Lower lobe of right lung (tissue), 2 donors: ENCODE results near the gene TES. TPM values are rescaled to one million over a fixed set of nuclear protein-coding genes. Genes with fewer than 3 reads are reported as not detected.
"Not testable (repeated sequence)": the region's sequence is repeated elsewhere in the genome, so short reads cannot be mapped to it uniquely, and the experiment has no call there.

Source experiments
- ATAC-seq, 2 donors: fragments of 200-7000 bp; cut with Tn5 transposase; one replicate each; pipeline ENCODE4 v1.9.1; 2020 to 2022; ENCODE audit warnings: mild to moderate bottlenecking in 2 of 2, moderate library complexity in 2 of 2
- DNase-seq: peaks from one replicate; pipeline ENCODE4 v3.0.0-alpha.2; 2020
- H3K27ac ChIP-seq: fragments of 200-600 bp; one replicate; pipeline ENCODE4 v1.8.0; 2022
- H3K27me3 ChIP-seq: fragments of 200-600 bp; one replicate; pipeline ENCODE4 v1.8.0; 2022; ENCODE audit warnings: low read depth
- H3K36me3 ChIP-seq: fragments of 200-600 bp; one replicate; pipeline ENCODE4 v1.8.0; 2022; ENCODE audit warnings: mild to moderate bottlenecking
- H3K4me1 ChIP-seq: fragments of 200-600 bp; one replicate; pipeline ENCODE4 v1.8.0; 2022
- H3K4me3 ChIP-seq: fragments of 200-600 bp; one replicate; pipeline ENCODE4 v1.8.0; 2022; ENCODE audit warnings: mild to moderate bottlenecking
- H3K9me3 ChIP-seq: fragments of 200-600 bp; one replicate; pipeline ENCODE4 v1.8.0; 2022
- CTCF ChIP-seq: fragments of 200-600 bp; IDR thresholded peaks from one replicate; pipeline ENCODE4 v1.8.0; 2022; ENCODE audit warnings: antibody characterized with exemption, mild to moderate bottlenecking
- intact Hi-C: fragments of 100-400 bp; cut with DNase I; formaldehyde crosslinking; loops from one replicate; pipeline ENCODE4 v1.11.0; 2022
- total RNA-seq: library from RNA; stranded (reverse); fragmentation: NEBNext Ultra II Directional; extraction: Animal tissue kit (Norgen Biotek cat#: 25700); gene quantifications from one replicate; pipeline ENCODE4 v1.2.1, GENCODE V29; 2021
- donor health status: DM: no; HTN: yes; CAD: no; lungs with severe emphysema.

TES gene
- total RNA-seq, 1 donor from 2014 or later: 74.5 TPM

- no peaks in the 10 kb centered on the region for H3K36me3 ChIP-seq
- peaks cover 5% of the 10 kb centered on the region for H3K9me3 ChIP-seq
- TF ChIP-seq CTCF: no peak
- no peak overlapping the region for H3K27ac ChIP-seq
- no peaks in the 10 kb centered on the region for H3K4me1 ChIP-seq
- H3K27me3 ChIP-seq: no peaks in the 10 kb centered on the region
- intact Hi-C loops: no loop called here
- ATAC-seq: no peak
- DNase-seq: no peak
- no peak overlapping the region for H3K4me3 ChIP-seq
Observed at GRCh38 chr7:116242759-116243158, 32.4 kb downstream of the TES start.

- peaks cover 11% of the 10 kb centered on the region for H3K36me3 ChIP-seq
Observed at GRCh38 chr7:116244803-116245202, 34.5 kb downstream of the TES start.

GRCh38 chr7:116246357-116246756 lies 36.0 kb downstream of the TES start:
- Histone ChIP-seq H3K27me3 (no peaks in the 10 kb centered on the region), H3K9me3 (peaks cover 5% of the 10 kb centered on the region), H3K4me3 (no peak overlapping the region), H3K4me1 (no peaks in the 10 kb centered on the region), H3K36me3 (peaks cover 25% of the 10 kb centered on the region), H3K27ac (no peak overlapping the region)
- ATAC-seq (no peak), DNase-seq (no peak)
- no peak for TF ChIP-seq CTCF
- intact Hi-C loops: no loop called here

More at GRCh38 chr7:116244803-116245202, 34.5 kb downstream of the TES start:
- intact Hi-C loops, H3K27me3 ChIP-seq, DNase-seq, ATAC-seq, H3K4me3 ChIP-seq, H3K4me1 ChIP-seq, H3K9me3 ChIP-seq, H3K27ac ChIP-seq: not testable (repeated sequence)

GRCh38 chr7:116249969-116250553 lies 39.7 kb downstream of the TES start:
- Histone ChIP-seq H3K36me3 (peaks cover 46% of the 10 kb centered on the region), H3K4me1 (no peaks in the 10 kb centered on the region), H3K9me3 (no peaks in the 10 kb centered on the region), H3K4me3 (no peak overlapping the region), H3K27me3 (no peaks in the 10 kb centered on the region), H3K27ac (no peak overlapping the region)
- intact Hi-C loops: no loop called here
- ATAC-seq (peak; percentile 66 to 71), DNase-seq (no peak)
- TF ChIP-seq CTCF: no peak

GRCh38 chr7:116251675-116252074 lies 41.3 kb downstream of the TES start:
- Histone ChIP-seq H3K9me3 (no peaks in the 10 kb centered on the region), H3K27me3 (no peaks in the 10 kb centered on the region), H3K27ac (no peak overlapping the region), H3K36me3 (peaks cover 46% of the 10 kb centered on the region), H3K4me1 (no peaks in the 10 kb centered on the region), H3K4me3 (no peak overlapping the region)
- DNase-seq (no peak), ATAC-seq (no peak)
- no peak for TF ChIP-seq CTCF
- intact Hi-C loops: no loop called here

- no peaks in the 10 kb centered on the region for H3K4me1 ChIP-seq
Observed at GRCh38 chr7:116252249-116252648, 41.9 kb downstream of the TES start.

More at GRCh38 chr7:116252249-116252648, 41.9 kb downstream of the TES start:
- DNase-seq (no peak), ATAC-seq (no peak)
- H3K9me3 ChIP-seq: no peaks in the 10 kb centered on the region
- no peaks in the 10 kb centered on the region for H3K27me3 ChIP-seq
- intact Hi-C loops: no loop called here
- H3K36me3 ChIP-seq: peaks cover 51% of the 10 kb centered on the region
- no peak overlapping the region for H3K27ac ChIP-seq
- TF ChIP-seq CTCF: no peak
- H3K4me3 ChIP-seq: no peak overlapping the region
